Endothelial cell (in vitro differentiated cells): ENCODE measurements around the gene PPP1R37. TPM values are rescaled to one million over a fixed set of nuclear protein-coding genes. Genes with fewer than 3 reads are reported as not detected.

ENCODE experiments used
- DNase-seq: peaks from one replicate; pipeline ENCODE4 v3.0.0; 2021; ENCODE audit warnings: low spot score
- H3K27ac Mint-ChIP-seq: one replicate; pipeline ENCODE4 v1.8.0; 2021; ENCODE audit warnings: mixed read lengths, inconsistent platforms; ENCODE audit not compliant: unreplicated experiment
- H3K27me3 Mint-ChIP-seq: one replicate; pipeline ENCODE4 v1.8.0; 2021; ENCODE audit warnings: mild to moderate bottlenecking, moderate library complexity, mixed read lengths, inconsistent platforms; ENCODE audit not compliant: unreplicated experiment
- H3K36me3 Mint-ChIP-seq: one replicate; pipeline ENCODE4 v1.8.0; 2021; ENCODE audit warnings: mild to moderate bottlenecking, low read depth, mixed read lengths, inconsistent platforms; ENCODE audit not compliant: unreplicated experiment
- H3K4me1 Mint-ChIP-seq: one replicate; pipeline ENCODE4 v1.8.0; 2021; ENCODE audit warnings: mild to moderate bottlenecking, mixed read lengths, inconsistent platforms; ENCODE audit not compliant: unreplicated experiment
- H3K4me3 Mint-ChIP-seq: one replicate; pipeline ENCODE4 v1.8.0; 2021; ENCODE audit warnings: mild to moderate bottlenecking, mixed read lengths, inconsistent platforms; ENCODE audit not compliant: unreplicated experiment
- H3K9me3 Mint-ChIP-seq: one replicate; pipeline ENCODE4 v1.8.0; 2021; ENCODE audit warnings: mixed read lengths, inconsistent platforms; ENCODE audit not compliant: unreplicated experiment
- CTCF ChIP-seq: fragments of 200-600 bp; sonication (generic); IDR thresholded peaks from one replicate; pipeline ENCODE4 v1.5.0; 2021; ENCODE audit warnings: antibody characterized with exemption; ENCODE audit not compliant: unreplicated experiment
- long read RNA-seq: library from polyadenylated mRNA; unstranded; transcript quantifications from one replicate; pipeline ENCODE4 v2.0.0, GENCODE V29; 2020; ENCODE audit not compliant: unreplicated experiment
- total RNA-seq: library from RNA; stranded (reverse); fragmentation: NEBNext Ultra II Directional; extraction: Animal tissue kit (Norgen Biotek cat#: 25700); gene quantifications from one replicate; pipeline ENCODE4 v1.2.1, GENCODE V29; 2021; ENCODE audit not compliant: unreplicated experiment

The PPP1R37 gene
- total RNA-seq: 34.7 TPM
- long read RNA-seq, partial matches to known transcripts: 0 of 1 reads
- long read RNA-seq, other reads (novel, unspliced or antisense): 1 of 1 reads

GRCh38 chr19:45092747-45093678 is at the start of gene PPP1R37:
Gene PPP1R37, plus strand, starts transcription at chr19:45093179. Its CDS starts 147 bp downstream, at chr19:45093326.
- H3K27ac Mint-ChIP-seq: peak within 1 kb of the TSS; percentile 98
- TF ChIP-seq CTCF: peak; percentile 28

GRCh38 chr19:45045671-45046353 is 47.2 kb upstream of the PPP1R37 start:
- Mint-ChIP-seq H3K27ac (peak overlapping the region; percentile 54), H3K4me1 (peaks cover 2% of the 10 kb centered on the region), H3K4me3 (peak overlapping the region; percentile 59), H3K36me3 (peaks cover 28% of the 10 kb centered on the region), H3K27me3 (peaks cover 5% of the 10 kb centered on the region), H3K9me3 (no peaks in the 10 kb centered on the region)
- no peak for TF ChIP-seq CTCF
- DNase-seq: no peak

More at GRCh38 chr19:45092747-45093678, at the start of gene PPP1R37:
- peak within 1 kb of the TSS; percentile 97 for H3K4me3 Mint-ChIP-seq
- H3K27me3 Mint-ChIP-seq: peaks cover 17% of the 10 kb centered on the region
- H3K4me1 Mint-ChIP-seq: peaks cover 35% of the 10 kb centered on the region
- peaks cover 30% of the 10 kb centered on the region for H3K36me3 Mint-ChIP-seq
- DNase-seq: peak; percentile 86
- H3K9me3 Mint-ChIP-seq: no peaks in the 10 kb centered on the region

GRCh38 chr19:45046355-45046754 is 46.6 kb upstream of the PPP1R37 start:
- Mint-ChIP-seq H3K4me3 (peak overlapping the region; percentile 59), H3K4me1 (peaks cover 2% of the 10 kb centered on the region), H3K27ac (no peak overlapping the region), H3K36me3 (peaks cover 26% of the 10 kb centered on the region), H3K9me3 (no peaks in the 10 kb centered on the region), H3K27me3 (peaks cover 5% of the 10 kb centered on the region)
- DNase-seq: no peak
- TF ChIP-seq CTCF: no peak

GRCh38 chr19:45047188-45047797 is 45.7 kb upstream of the PPP1R37 start:
- H3K4me1 Mint-ChIP-seq: peaks cover 2% of the 10 kb centered on the region
- H3K4me3 Mint-ChIP-seq: no peak overlapping the region
- H3K27ac Mint-ChIP-seq: peak overlapping the region; percentile 57
- TF ChIP-seq CTCF: no peak
- H3K36me3 Mint-ChIP-seq: peaks cover 22% of the 10 kb centered on the region
- no peaks in the 10 kb centered on the region for H3K9me3 Mint-ChIP-seq
- peaks cover 2% of the 10 kb centered on the region for H3K27me3 Mint-ChIP-seq
- no peak for DNase-seq
